Measurements from ENCODE around the gene HOXD12.

- no peak for TF ChIP-seq EP300 (IDR thresholded peaks at IDR 0.05; ENCODE audit: low read depth)
- no peak for TF ChIP-seq CTCF (IDR thresholded peaks at IDR 0.05)
- no peak for TF ChIP-seq POLR2A (IDR thresholded peaks at IDR 0.05)
These were observed 26.4 kb upstream of the HOXD12 start for GRCh38 chr2:176072951-176073904.

Data from transverse colon (tissue), 3 donors.